ENCODE data around the gene CDH6. TPM values are rescaled to one million over a fixed set of nuclear protein-coding genes. Genes with fewer than 3 reads are reported as not detected.

CDH6 gene
- polyA plus RNA-seq, 1 of the 3 experiments (the other 2 are of a cell fraction): 1.1 TPM

GRCh38 chr5:31158686-31159085 is 34.8 kb upstream of the CDH6 start:
- POLR2A ChIA-PET: no interaction called here

DNA sequence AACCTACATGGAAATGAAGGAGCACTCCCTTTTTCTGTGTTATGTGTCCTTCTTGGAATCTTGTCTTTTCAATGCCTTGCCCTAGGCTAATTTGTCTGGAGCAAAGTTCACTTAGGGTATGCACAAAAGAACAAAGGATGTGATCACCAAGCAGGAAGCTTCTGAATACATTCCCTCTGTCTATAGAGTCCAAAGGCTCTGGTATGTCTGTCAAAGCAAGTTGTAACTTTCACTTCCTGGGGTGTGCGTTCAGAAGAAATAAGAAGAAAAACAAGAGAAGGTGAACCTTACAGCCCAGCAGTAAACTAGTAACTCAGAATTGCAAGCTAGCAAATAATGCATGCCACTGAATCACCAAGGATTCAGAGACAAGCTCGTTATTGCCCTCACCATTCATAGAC is 31.7 kb upstream of the CDH6 start:
- no peaks in the 10 kb centered on the region for H4K20me1 ChIP-seq (ENCODE audit: insufficient read depth)
- H3F3A ChIP-seq (replicated peaks; ENCODE audit: insufficient read depth): no peaks in the 10 kb centered on the region
- H3K9me3 ChIP-seq: no peaks in the 10 kb centered on the region
- no peaks in the 10 kb centered on the region; the same call in 1 of the 2 replicates for H3K27me3 ChIP-seq (ENCODE audit: insufficient read depth)
- no peak for TF ChIP-seq GABPA (IDR thresholded peaks at IDR 0.05; ENCODE audit: low read depth)
- TF ChIP-seq NRF1 (IDR thresholded peaks at IDR 0.05; ENCODE audit: low read depth, low read length): no peak
- no peak for TF ChIP-seq TEAD4 (IDR thresholded peaks at IDR 0.05; ENCODE audit: borderline replicate concordance, insufficient read depth)
- no peak for TF ChIP-seq CHD2 (IDR thresholded peaks at IDR 0.05; ENCODE audit: low read length, partially characterized antibody)
- no peak for TF ChIP-seq RCOR1 (IDR thresholded peaks at IDR 0.05; ENCODE audit: low read length)
- no peak for TF ChIP-seq TCF12 (IDR thresholded peaks at IDR 0.05)
- TF ChIP-seq, protein P1, sequence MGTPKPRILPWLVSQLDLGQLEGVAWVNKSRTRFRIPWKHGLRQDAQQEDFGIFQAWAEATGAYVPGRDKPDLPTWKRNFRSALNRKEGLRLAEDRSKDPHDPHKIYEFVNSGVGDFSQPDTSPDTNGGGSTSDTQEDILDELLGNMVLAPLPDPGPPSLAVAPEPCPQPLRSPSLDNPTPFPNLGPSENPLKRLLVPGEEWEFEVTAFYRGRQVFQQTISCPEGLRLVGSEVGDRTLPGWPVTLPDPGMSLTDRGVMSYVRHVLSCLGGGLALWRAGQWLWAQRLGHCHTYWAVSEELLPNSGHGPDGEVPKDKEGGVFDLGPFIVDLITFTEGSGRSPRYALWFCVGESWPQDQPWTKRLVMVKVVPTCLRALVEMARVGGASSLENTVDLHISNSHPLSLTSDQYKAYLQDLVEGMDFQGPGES (IDR thresholded peaks at IDR 0.05; ENCODE audit: low read depth, low read length): no peak
- TF ChIP-seq TAF1 (IDR thresholded peaks at IDR 0.05; ENCODE audit: borderline replicate concordance, low read depth, low read length): no peak
- H3K79me2 ChIP-seq (ENCODE audit: insufficient read depth): no peaks in the 10 kb centered on the region
- no peaks in the 10 kb centered on the region; a peak in 1 of 4 replicates for H3K4me1 ChIP-seq (ENCODE audit: control insufficient read depth in 1 of 2, insufficient read depth in 2 of 2, low read depth in 1 of 2, low read length in 1 of 2)
- CTCF ChIA-PET: interaction anchor here (0.8 to 1.6 kb wide), 2 partner anchors 10 to 70 kb away, joined by 3 to 5 read pairs; no protein-coding TSS in a partner anchor
- WGBS (ENCODE audit: low lambda C conversion rate): 24% methylated on average over 2 of the region's 2 CpGs
- H3K4me3 ChIP-seq (ENCODE audit: low read depth in 2 of 2, low read length in 1 of 2): no peak overlapping the region
- no peak overlapping the region for H2AFZ ChIP-seq (ENCODE audit: low read depth)
- no peak overlapping the region for H3K4me2 ChIP-seq
- H3K9ac ChIP-seq: no peak overlapping the region
- no peak overlapping the region for H3K27ac ChIP-seq (ENCODE audit: low read depth in 2 of 2, low read length in 1 of 2)
- H3K36me3 ChIP-seq (replicated peaks in 1 of 2; ENCODE audit: control insufficient read depth in 1 of 2, insufficient read depth in 2 of 2, low read length in 1 of 2): no peaks in the 10 kb centered on the region
- DNase-seq: no peak
- H3K9me2 ChIP-seq: no peaks in the 10 kb centered on the region
- POLR2A ChIA-PET: no interaction called here

More at GRCh38 chr5:31158686-31159085, 34.8 kb upstream of the CDH6 start:
- Histone ChIP-seq H3K4me2 (no peak overlapping the region), H3K27me3 (ENCODE audit: insufficient read depth) (peaks cover 6% of the 10 kb centered on the region; the same call in 1 of the 2 replicates), H4K20me1 (ENCODE audit: insufficient read depth) (no peaks in the 10 kb centered on the region), H2AFZ (ENCODE audit: low read depth) (no peak overlapping the region), H3F3A (replicated peaks; ENCODE audit: insufficient read depth) (no peaks in the 10 kb centered on the region), H3K9ac (no peak overlapping the region), H3K4me1 (ENCODE audit: control insufficient read depth in 1 of 2, insufficient read depth in 2 of 2, low read depth in 1 of 2, low read length in 1 of 2) (no peaks in the 10 kb centered on the region; a peak in 1 of 4 replicates), H3K9me2 (no peaks in the 10 kb centered on the region), H3K79me2 (ENCODE audit: insufficient read depth) (no peaks in the 10 kb centered on the region), H3K27ac (ENCODE audit: low read depth in 2 of 2, low read length in 1 of 2) (no peak overlapping the region), H3K36me3 (replicated peaks in 1 of 2; ENCODE audit: control insufficient read depth in 1 of 2, insufficient read depth in 2 of 2, low read length in 1 of 2) (no peaks in the 10 kb centered on the region), H3K9me3 (no peaks in the 10 kb centered on the region), H3K4me3 (ENCODE audit: low read depth in 2 of 2, low read length in 1 of 2) (no peak overlapping the region)
- DNase-seq: no peak
- TF ChIP-seq EZH2phosphoT487 (IDR thresholded peaks at IDR 0.05; ENCODE audit: borderline replicate concordance, low read depth): no peak
- no peak for TF ChIP-seq CHD2 (IDR thresholded peaks at IDR 0.05; ENCODE audit: low read length, partially characterized antibody)
- TF ChIP-seq TCF12 (IDR thresholded peaks at IDR 0.05): no peak
- TF ChIP-seq NFIC (IDR thresholded peaks at IDR 0.05; ENCODE audit: borderline replicate concordance): no peak
- no peak for TF ChIP-seq GATA2 (CRISPR knock-in tag; IDR thresholded peaks at IDR 0.05)
- TF ChIP-seq MXI1 (IDR thresholded peaks at IDR 0.05; ENCODE audit: low read depth, low read length): no peak
- TF ChIP-seq TEAD4 (IDR thresholded peaks at IDR 0.05; ENCODE audit: borderline replicate concordance, insufficient read depth): no peak
- no peak for TF ChIP-seq RCOR1 (IDR thresholded peaks at IDR 0.05; ENCODE audit: low read length)
- no peak for TF ChIP-seq MEF2A (IDR thresholded peaks at IDR 0.05; ENCODE audit: borderline replicate concordance, low read depth)
- TF ChIP-seq, protein P1 (IDR thresholded peaks at IDR 0.05; ENCODE audit: low read depth, low read length): no peak
- TF ChIP-seq SIN3A (IDR thresholded peaks at IDR 0.05; ENCODE audit: borderline replicate concordance, low read depth, low read length): no peak
- TF ChIP-seq, protein P2, sequence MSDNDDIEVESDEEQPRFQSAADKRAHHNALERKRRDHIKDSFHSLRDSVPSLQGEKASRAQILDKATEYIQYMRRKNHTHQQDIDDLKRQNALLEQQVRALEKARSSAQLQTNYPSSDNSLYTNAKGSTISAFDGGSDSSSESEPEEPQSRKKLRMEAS (IDR thresholded peaks at IDR 0.05; ENCODE audit: low read depth): no peak
- no peak for TF ChIP-seq ELF1 (IDR thresholded peaks at IDR 0.05)
- 0% methylated on average over 1 of the region's 1 CpG for WGBS (ENCODE audit: low lambda C conversion rate)
- CTCF ChIA-PET: interaction anchor here (1.7 kb wide), 1 partner anchor 28 kb away, joined by 4 read pairs; no protein-coding TSS in a partner anchor
